ENCODE results near the gene TTLL5. TPM values are rescaled to one million over a fixed set of nuclear protein-coding genes. Genes with fewer than 3 reads are reported as not detected.

TTLL5 gene
- total RNA-seq, 2 experiments from 2014 or later = 26.9 to 30.5 TPM

GRCh38 chr14:75979071-75979571 lies 318.1 kb downstream of the TTLL5 start:
- H3K27ac Mint-ChIP-seq = no peak overlapping the region
- H3K4me3 Mint-ChIP-seq = no peak overlapping the region
- H3K4me1 Mint-ChIP-seq = peaks cover 30% of the 10 kb centered on the region
- no peaks in the 10 kb centered on the region for H3K9me3 Mint-ChIP-seq
- H3K36me3 Mint-ChIP-seq = no peaks in the 10 kb centered on the region
- no peaks in the 10 kb centered on the region for H3K27me3 Mint-ChIP-seq
- DNase-seq = peak; percentile 20

GRCh38 chr14:75979648-75980565 lies 318.9 kb downstream of the TTLL5 start:
- Mint-ChIP-seq H3K4me3 (peak overlapping the region; percentile 11), H3K27me3 (no peaks in the 10 kb centered on the region), H3K9me3 (no peaks in the 10 kb centered on the region), H3K4me1 (peaks cover 30% of the 10 kb centered on the region), H3K27ac (no peak overlapping the region), H3K36me3 (no peaks in the 10 kb centered on the region)
- no peak for DNase-seq

- peaks cover 33% of the 10 kb centered on the region for H3K4me1 Mint-ChIP-seq
- no peaks in the 10 kb centered on the region for H3K27me3 Mint-ChIP-seq
- no peak overlapping the region for H3K27ac Mint-ChIP-seq
- H3K4me3 Mint-ChIP-seq = peak overlapping the region; percentile 83
- H3K9me3 Mint-ChIP-seq = no peaks in the 10 kb centered on the region
- no peak for DNase-seq
- no peaks in the 10 kb centered on the region for H3K36me3 Mint-ChIP-seq
Observed at GRCh38 chr14:75980856-75981255, 319.8 kb downstream of the TTLL5 start.

- no peaks in the 10 kb centered on the region for H3K36me3 Mint-ChIP-seq
- DNase-seq = peak; percentile 59
- no peaks in the 10 kb centered on the region for H3K27me3 Mint-ChIP-seq
- no peaks in the 10 kb centered on the region for H3K9me3 Mint-ChIP-seq
- H3K4me3 Mint-ChIP-seq = peak within 1 kb of the TSS; percentile 83
- peak within 1 kb of the TSS; percentile 80 for H3K27ac Mint-ChIP-seq
- peaks cover 39% of the 10 kb centered on the region for H3K4me1 Mint-ChIP-seq
Observed at GRCh38 chr14:75981426-75982265, 320.6 kb downstream of the TTLL5 start, which contains the start of gene TGFB3. TSS of gene TGFB3 (minus strand) at chr14:75981995. CDS start at chr14:75980893, 1,102 bp downstream.

- H3K27ac Mint-ChIP-seq = peak overlapping the region; percentile 80
- no peaks in the 10 kb centered on the region for H3K27me3 Mint-ChIP-seq
- H3K4me1 Mint-ChIP-seq = peaks cover 43% of the 10 kb centered on the region
Observed at GRCh38 chr14:75982266-75983018, 321.4 kb downstream of the TTLL5 start.

GRCh38 chr14:75983019-75983358 lies 321.9 kb downstream of the TTLL5 start:
- no peak for DNase-seq
- H3K27ac Mint-ChIP-seq = peak overlapping the region; percentile 56

More at GRCh38 chr14:75982266-75983018, 321.4 kb downstream of the TTLL5 start:
- Mint-ChIP-seq H3K4me3 (peak overlapping the region; percentile 83), H3K36me3 (no peaks in the 10 kb centered on the region), H3K9me3 (no peaks in the 10 kb centered on the region)
- peak; percentile 74 for DNase-seq

GRCh38 chr14:75984674-75985073 lies 323.6 kb downstream of the TTLL5 start:
- no peaks in the 10 kb centered on the region for H3K27me3 Mint-ChIP-seq
- H3K4me1 Mint-ChIP-seq = peaks cover 35% of the 10 kb centered on the region
- no peak overlapping the region for H3K27ac Mint-ChIP-seq
- H3K4me3 Mint-ChIP-seq = no peak overlapping the region
- H3K36me3 Mint-ChIP-seq = no peaks in the 10 kb centered on the region
- H3K9me3 Mint-ChIP-seq = no peaks in the 10 kb centered on the region
- DNase-seq = no peak

More at GRCh38 chr14:75983019-75983358, 321.9 kb downstream of the TTLL5 start:
- H3K4me1 Mint-ChIP-seq = peaks cover 43% of the 10 kb centered on the region
- no peaks in the 10 kb centered on the region for H3K27me3 Mint-ChIP-seq
- H3K9me3 Mint-ChIP-seq = no peaks in the 10 kb centered on the region
- no peaks in the 10 kb centered on the region for H3K36me3 Mint-ChIP-seq
- H3K4me3 Mint-ChIP-seq = peak overlapping the region; percentile 68

- Mint-ChIP-seq H3K36me3 (no peaks in the 10 kb centered on the region), H3K27me3 (no peaks in the 10 kb centered on the region), H3K4me1 (peaks cover 26% of the 10 kb centered on the region), H3K4me3 (peak within 1 kb of the TSS; percentile 87), H3K9me3 (no peaks in the 10 kb centered on the region), H3K27ac (peak within 1 kb of the TSS; percentile 13)
- peak; percentile 86 for DNase-seq
Observed at GRCh38 chr14:75985618-75986438, 324.8 kb downstream of the TTLL5 start, which contains the start of gene IFT43. TSS of gene IFT43 (plus strand) at chr14:75985763. CDS start at chr14:75985787, 24 bp downstream.

GRCh38 chr14:75986439-75986765 lies 325.4 kb downstream of the TTLL5 start:
- H3K27me3 Mint-ChIP-seq = no peaks in the 10 kb centered on the region

GRCh38 chr14:75987201-75987970 lies 326.3 kb downstream of the TTLL5 start:
- H3K36me3 Mint-ChIP-seq = no peaks in the 10 kb centered on the region
- H3K4me3 Mint-ChIP-seq = no peak overlapping the region
- no peaks in the 10 kb centered on the region for H3K9me3 Mint-ChIP-seq
- DNase-seq = no peak
- H3K27ac Mint-ChIP-seq = no peak overlapping the region
- H3K4me1 Mint-ChIP-seq = peaks cover 16% of the 10 kb centered on the region
- no peaks in the 10 kb centered on the region for H3K27me3 Mint-ChIP-seq

More at GRCh38 chr14:75986439-75986765, 325.4 kb downstream of the TTLL5 start:
- Mint-ChIP-seq H3K27ac (no peak overlapping the region), H3K36me3 (no peaks in the 10 kb centered on the region), H3K4me3 (peak overlapping the region; percentile 87), H3K9me3 (no peaks in the 10 kb centered on the region), H3K4me1 (peaks cover 20% of the 10 kb centered on the region)
- DNase-seq = no peak

- Mint-ChIP-seq H3K27me3 (no peaks in the 10 kb centered on the region), H3K27ac (no peak overlapping the region), H3K36me3 (peaks cover under 1% of the 10 kb centered on the region), H3K4me1 (peaks cover 17% of the 10 kb centered on the region), H3K9me3 (no peaks in the 10 kb centered on the region), H3K4me3 (no peak overlapping the region)
- no peak for DNase-seq
Observed at GRCh38 chr14:75989134-75989533, 328.1 kb downstream of the TTLL5 start.

- no peak for DNase-seq
- H3K4me3 Mint-ChIP-seq = no peak overlapping the region
- H3K4me1 Mint-ChIP-seq = peaks cover 21% of the 10 kb centered on the region
- no peaks in the 10 kb centered on the region for H3K27me3 Mint-ChIP-seq
- H3K9me3 Mint-ChIP-seq = no peaks in the 10 kb centered on the region
- no peak overlapping the region for H3K27ac Mint-ChIP-seq
- H3K36me3 Mint-ChIP-seq = peaks cover 2% of the 10 kb centered on the region
Observed at GRCh38 chr14:75990297-75990696, 329.3 kb downstream of the TTLL5 start.

GRCh38 chr14:75991753-75992152 lies 330.7 kb downstream of the TTLL5 start:
- Mint-ChIP-seq H3K4me3 (no peak overlapping the region), H3K4me1 (peaks cover 11% of the 10 kb centered on the region), H3K27ac (no peak overlapping the region), H3K9me3 (no peaks in the 10 kb centered on the region), H3K36me3 (peaks cover 6% of the 10 kb centered on the region), H3K27me3 (no peaks in the 10 kb centered on the region)
- DNase-seq = no peak

Measured in activated naive CD8-positive, alpha-beta T cell treated with anti-CD3 and anti-CD28 coated beads for 36 hours (primary cell).